GM12878 (cell line): ENCODE results near the gene ISM1. TPM values are rescaled to one million over a fixed set of nuclear protein-coding genes. Genes with fewer than 3 reads are reported as not detected.

Experiments
- ATAC-seq: fragments of 200-7000 bp; cut with Tn5 transposase; 3 replicates; pipeline ENCODE4 v1.9.1; 2020; ENCODE audit warnings: mild to moderate bottlenecking, moderate library complexity
- BruUV-seq: library from RNA; stranded (reverse); fragments of 400-500 nt; replicated peaks from 2 replicates; lab custom pipeline; 2021; lab: Mats Ljungman, UMichigan
- CTCF ChIA-PET: fragments of 300-600 bp; sonication (Branson Sonifier 250); formaldehyde crosslinking; extraction: SDS; loops from one replicate; lab custom pipeline; 2021; ENCODE audit warnings: inconsistent platforms; lab: Yijun Ruan, JAX
- POLR2A ChIA-PET: fragments of 350-600 bp; formaldehyde crosslinking; extraction: SDS; loops from one replicate; lab custom pipeline; 2021; ENCODE audit warnings: inconsistent platforms; lab: Charles Lee
- RAD21 ChIA-PET: fragments of 300-600 bp; sonication (Branson Sonifier 250); formaldehyde crosslinking; loops from one replicate; lab custom pipeline; 2023; ENCODE audit warnings: antibody characterized with exemption; ENCODE audit not compliant: unreplicated experiment; lab: Charles Lee
- SMC1A ChIA-PET: fragments of 300-600 bp; sonication (Branson Sonifier 250); formaldehyde crosslinking; loops from one replicate; lab custom pipeline; 2023; ENCODE audit not compliant: unreplicated experiment, uncharacterized antibody; lab: Charles Lee
- DNase-seq: peaks from one replicate; pipeline ENCODE4 v3.0.0-alpha.2; 2011; ENCODE audit warnings: low read depth, low spot score
- FAIRE-seq: peaks from 3 replicates; lab custom pipeline; 2011; peaks lifted over from hg19 to GRCh38; lab: Jason Lieb, UNC
- H2AFZ ChIP-seq: 2 replicates; pipeline ENCODE4 v1.6.0; 2011; ENCODE audit warnings: low read depth, low read length, control low read depth; ENCODE audit not compliant: control insufficient read depth
- H3K27ac ChIP-seq: 2 replicates; pipeline ENCODE4 v1.5.1; 2011; ENCODE audit warnings: control low read depth; ENCODE audit not compliant: control insufficient read depth, insufficient read depth
- H3K27me3 ChIP-seq, 2 experiments: replicated peaks in 1 of 2; 2 replicates each; pipeline versions ENCODE4 v1.6.0 to v1.6.1; 2011; ENCODE audit warnings: low read length in 1 of 2; ENCODE audit not compliant: control insufficient read depth in 2 of 2, insufficient read depth in 2 of 2
- H3K36me3 ChIP-seq, 2 experiments: 2 replicates each; pipeline ENCODE4 v1.5.1; 2011; ENCODE audit warnings: low read length in 1 of 2; ENCODE audit not compliant: control insufficient read depth in 2 of 2, insufficient read depth in 2 of 2
- H3K4me1 ChIP-seq: 2 replicates; pipeline ENCODE4 v1.6.1; 2011; ENCODE audit warnings: mild to moderate bottlenecking, low read length, moderate library complexity, mixed read lengths; ENCODE audit not compliant: control insufficient read depth, insufficient read depth
- H3K4me2 ChIP-seq: 2 replicates; pipeline ENCODE4 v1.6.0; 2011; ENCODE audit warnings: control low read depth; ENCODE audit not compliant: control insufficient read depth, insufficient read depth
- H3K4me3 ChIP-seq: fragments of 200-600 bp; sonication (generic); 2 replicates; pipeline ENCODE4 v1.5.1; 2016
- H3K79me2 ChIP-seq: 2 replicates; pipeline ENCODE4 v1.6.0; 2011; ENCODE audit warnings: low read length; ENCODE audit not compliant: control insufficient read depth, insufficient read depth
- H3K9ac ChIP-seq: 2 replicates; pipeline ENCODE4 v1.8.0; 2011; ENCODE audit warnings: low read length, control low read depth, mixed read lengths; ENCODE audit not compliant: control insufficient read depth, insufficient read depth
- H3K9me3 ChIP-seq: replicated peaks from 3 replicates; pipeline ENCODE4 v1.5.1; 2011; ENCODE audit warnings: mild to moderate bottlenecking, low read length; ENCODE audit not compliant: control insufficient read depth, insufficient read depth
- H4K20me1 ChIP-seq: 2 replicates; pipeline ENCODE4 v1.6.0; 2011; ENCODE audit not compliant: control insufficient read depth, insufficient read depth
- ATF2 ChIP-seq: IDR thresholded peaks from 2 replicates; pipeline ENCODE4 v1.6.1; 2012; ENCODE audit warnings: low read length, inconsistent platforms
- CHD2 ChIP-seq: IDR thresholded peaks from 2 replicates; pipeline ENCODE4 v1.6.1; 2011; ENCODE audit warnings: low read depth, low read length, improper control_type of control experiment, borderline replicate concordance
- E2F4 ChIP-seq: IDR thresholded peaks from 2 replicates; pipeline ENCODE4 v1.6.1; 2012; ENCODE audit warnings: low read depth, low read length, improper control_type of control experiment
- IKZF2 ChIP-seq, 2 experiments: fragments of 450-650 bp; IDR thresholded peaks; 2 replicates each; pipeline ENCODE4 v1.6.1; 2017; ENCODE audit warnings: mild to moderate bottlenecking in 2 of 2, moderate library complexity in 2 of 2
- IRF3 ChIP-seq: fragments of 450-650 bp; IDR thresholded peaks from 2 replicates; pipeline ENCODE4 v1.6.1; 2014; ENCODE audit warnings: mild to moderate bottlenecking
- KAT2A ChIP-seq: conservative IDR thresholded peaks from 2 replicates; pipeline ENCODE4 v1.6.1; 2011; ENCODE audit warnings: low read depth, low read length; ENCODE audit not compliant: control insufficient read depth
- MEF2B ChIP-seq: fragments of 450-650 bp; IDR thresholded peaks from 2 replicates; pipeline ENCODE4 v1.6.1; 2018; ENCODE audit warnings: mild to moderate bottlenecking, moderate library complexity; ENCODE audit not compliant: partially characterized antibody, poor library complexity, severe bottlenecking
- NKRF ChIP-seq: fragments of 450-650 bp; conservative IDR thresholded peaks from 2 replicates; pipeline ENCODE4 v1.6.1; 2017; ENCODE audit warnings: mild to moderate bottlenecking, moderate library complexity
- PKNOX1 ChIP-seq: fragments of 450-650 bp; IDR thresholded peaks from 2 replicates; pipeline ENCODE4 v1.6.1; 2016; ENCODE audit warnings: mild to moderate bottlenecking
- RCOR1 ChIP-seq: conservative IDR thresholded peaks from 2 replicates; pipeline ENCODE4 v1.6.1; 2012; ENCODE audit warnings: low read depth, low read length, improper control_type of control experiment
- SIX5 ChIP-seq: IDR thresholded peaks from 2 replicates; pipeline ENCODE4 v1.6.1; 2011; ENCODE audit warnings: mild to moderate bottlenecking, low read depth, low read length, moderate library complexity; ENCODE audit not compliant: severe bottlenecking
- SPI1 ChIP-seq: IDR thresholded peaks from 2 replicates; pipeline ENCODE4 v1.6.1; 2011; ENCODE audit warnings: low read depth, mild to moderate bottlenecking, low read length, moderate library complexity, borderline replicate concordance; ENCODE audit not compliant: insufficient read depth
- SREBF1 ChIP-seq: IDR thresholded peaks from 2 replicates; pipeline ENCODE4 v1.6.1; 2012; ENCODE audit warnings: mild to moderate bottlenecking, low read length
- STAT1 ChIP-seq: fragments of 450-650 bp; conservative IDR thresholded peaks from 2 replicates; pipeline ENCODE4 v1.6.1; 2014; ENCODE audit warnings: antibody characterized with exemption, mild to moderate bottlenecking
- TCF3 ChIP-seq: IDR thresholded peaks from 2 replicates; pipeline ENCODE4 v1.6.1; 2012; ENCODE audit warnings: low read depth, mild to moderate bottlenecking, low read length, borderline replicate concordance; ENCODE audit not compliant: insufficient read depth
- WGBS: methylation state at CpG from one replicate; pipeline ENCODE4 v1.1.6; 2016; ENCODE audit warnings: low lambda C conversion rate; ENCODE audit not compliant: insufficient replicate concordance, insufficient coverage; ENCODE audit errors: missing lambda C conversion rate; 5-methylcytosine and 5-hydroxymethylcytosine counted together
- in situ Hi-C: fragments of 300-500 bp; cut with MboI; formaldehyde crosslinking; loops from 9 replicates; pipeline ENCODE4 v1.14.3; 2018; ENCODE audit warnings: mixed read lengths
- intact Hi-C: fragments of 100-400 bp; cut with micrococcal nuclease; formaldehyde crosslinking; loops from one replicate; pipeline ENCODE4 v1.14.2; 2022; ENCODE audit not compliant: unreplicated experiment
- polyA plus RNA-seq, 11 experiments: library from polyadenylated mRNA; depleted of rRNA in 4 of 11; unstranded in 6 of 11; stranded (reverse) in 5 of 11; fragments of >200 nt; fragmentation: Nextera tagmentation in 4 of 11; fragmentation: Illumina TruSeq in 1 of 11; extraction: Ambion mirVana in 4 of 11; extraction: Trizol in 1 of 11; gene quantifications; 1 replicate in 1 of 11; 2 replicates in 10 of 11; pipeline versions ENCODE4 v1.2.1 to v1.2.3, GENCODE V29; 2011 to 2016; ENCODE audit warnings: inconsistent platforms in 2 of 11, missing spikeins in 2 of 11, low read depth in 1 of 11
- total RNA-seq, 4 experiments: library from RNA; depleted of rRNA in 3 of 4; stranded (reverse); fragments of >200 nt in 3 of 4; fragmentation: Illumina TruSeq in 1 of 4; extraction: Trizol in 1 of 4; gene quantifications; 2 replicates each; pipeline versions ENCODE4 v1.2.1 to v1.2.3, GENCODE V29; 2013 to 2021

ISM1 gene
- total and polyA plus RNA-seq, 10 of the 15 experiments (the other 5 are each of a cell fraction or from before 2014, with no cell fraction given), result 0.01 to 0.03 TPM; not detected in 8

GRCh38 chr20:13255356-13255755 lies 34.3 kb downstream of the ISM1 start:
- CTCF ChIA-PET, result no interaction called here
- TF ChIP-seq IKZF2 (IDR thresholded peaks at IDR 0.05), result no peak
- no peak for TF ChIP-seq SREBF1
- TF ChIP-seq MEF2B, result no peak
- TF ChIP-seq CHD2, result no peak
- TF ChIP-seq NKRF, result no peak
- TF ChIP-seq SIX5, result no peak
- no peak for TF ChIP-seq STAT1
- no peak for TF ChIP-seq RCOR1
- TF ChIP-seq IRF3, result no peak
- no peak for TF ChIP-seq ATF2
- TF ChIP-seq SPI1, result no peak
- TF ChIP-seq PKNOX1, result no peak
- no peak for TF ChIP-seq KAT2A
- no peak for TF ChIP-seq E2F4
- no peak for TF ChIP-seq TCF3

More at GRCh38 chr20:13255356-13255755, 34.3 kb downstream of the ISM1 start:
- 0 out of 4 replicates have a peak, but pooled peaks cover 0 to 3% of the 10 kb centered on the region in 2 experiments for H3K27me3 ChIP-seq
- H3K79me2 ChIP-seq, result no peaks in the 10 kb centered on the region
- H3K9me3 ChIP-seq, result no peaks in the 10 kb centered on the region
- intact Hi-C loops, result no loop called here
- H3K4me3 ChIP-seq, result no peak overlapping the region
- no TSS peak for BruUV-seq
- no peaks in the 10 kb centered on the region for H3K36me3 ChIP-seq
- ATAC-seq (no peak), DNase-seq (no peak), FAIRE-seq (no peak)
- in situ Hi-C loops, result no loop called here
- ChIA-PET SMC1A (no interaction called here), RAD21 (no interaction called here), POLR2A (no interaction called here)
- H2AFZ ChIP-seq, result no peak overlapping the region
- no peak overlapping the region for H3K9ac ChIP-seq
- no peaks in the 10 kb centered on the region for H4K20me1 ChIP-seq
- H3K4me2 ChIP-seq, result no peak overlapping the region
- H3K4me1 ChIP-seq, result no peaks in the 10 kb centered on the region
- no peak overlapping the region for H3K27ac ChIP-seq
- WGBS, result 10% methylated on average over 1 of the region's 1 CpG
